Activated naive CD4-positive, alpha-beta T cell treated with anti-CD3 and anti-CD28 coated beads, Interleukin-2, amount 50 U/mL, for 16 hours (primary cell): ENCODE measurements around the gene FLT1.

Source experiments
- DNase-seq: peaks from one replicate; pipeline ENCODE4 v3.0.0-alpha.2; 2020

Gene FLT1, protein sequence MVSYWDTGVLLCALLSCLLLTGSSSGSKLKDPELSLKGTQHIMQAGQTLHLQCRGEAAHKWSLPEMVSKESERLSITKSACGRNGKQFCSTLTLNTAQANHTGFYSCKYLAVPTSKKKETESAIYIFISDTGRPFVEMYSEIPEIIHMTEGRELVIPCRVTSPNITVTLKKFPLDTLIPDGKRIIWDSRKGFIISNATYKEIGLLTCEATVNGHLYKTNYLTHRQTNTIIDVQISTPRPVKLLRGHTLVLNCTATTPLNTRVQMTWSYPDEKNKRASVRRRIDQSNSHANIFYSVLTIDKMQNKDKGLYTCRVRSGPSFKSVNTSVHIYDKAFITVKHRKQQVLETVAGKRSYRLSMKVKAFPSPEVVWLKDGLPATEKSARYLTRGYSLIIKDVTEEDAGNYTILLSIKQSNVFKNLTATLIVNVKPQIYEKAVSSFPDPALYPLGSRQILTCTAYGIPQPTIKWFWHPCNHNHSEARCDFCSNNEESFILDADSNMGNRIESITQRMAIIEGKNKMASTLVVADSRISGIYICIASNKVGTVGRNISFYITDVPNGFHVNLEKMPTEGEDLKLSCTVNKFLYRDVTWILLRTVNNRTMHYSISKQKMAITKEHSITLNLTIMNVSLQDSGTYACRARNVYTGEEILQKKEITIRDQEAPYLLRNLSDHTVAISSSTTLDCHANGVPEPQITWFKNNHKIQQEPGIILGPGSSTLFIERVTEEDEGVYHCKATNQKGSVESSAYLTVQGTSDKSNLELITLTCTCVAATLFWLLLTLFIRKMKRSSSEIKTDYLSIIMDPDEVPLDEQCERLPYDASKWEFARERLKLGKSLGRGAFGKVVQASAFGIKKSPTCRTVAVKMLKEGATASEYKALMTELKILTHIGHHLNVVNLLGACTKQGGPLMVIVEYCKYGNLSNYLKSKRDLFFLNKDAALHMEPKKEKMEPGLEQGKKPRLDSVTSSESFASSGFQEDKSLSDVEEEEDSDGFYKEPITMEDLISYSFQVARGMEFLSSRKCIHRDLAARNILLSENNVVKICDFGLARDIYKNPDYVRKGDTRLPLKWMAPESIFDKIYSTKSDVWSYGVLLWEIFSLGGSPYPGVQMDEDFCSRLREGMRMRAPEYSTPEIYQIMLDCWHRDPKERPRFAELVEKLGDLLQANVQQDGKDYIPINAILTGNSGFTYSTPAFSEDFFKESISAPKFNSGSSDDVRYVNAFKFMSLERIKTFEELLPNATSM (N-terminal part only)

DNA sequence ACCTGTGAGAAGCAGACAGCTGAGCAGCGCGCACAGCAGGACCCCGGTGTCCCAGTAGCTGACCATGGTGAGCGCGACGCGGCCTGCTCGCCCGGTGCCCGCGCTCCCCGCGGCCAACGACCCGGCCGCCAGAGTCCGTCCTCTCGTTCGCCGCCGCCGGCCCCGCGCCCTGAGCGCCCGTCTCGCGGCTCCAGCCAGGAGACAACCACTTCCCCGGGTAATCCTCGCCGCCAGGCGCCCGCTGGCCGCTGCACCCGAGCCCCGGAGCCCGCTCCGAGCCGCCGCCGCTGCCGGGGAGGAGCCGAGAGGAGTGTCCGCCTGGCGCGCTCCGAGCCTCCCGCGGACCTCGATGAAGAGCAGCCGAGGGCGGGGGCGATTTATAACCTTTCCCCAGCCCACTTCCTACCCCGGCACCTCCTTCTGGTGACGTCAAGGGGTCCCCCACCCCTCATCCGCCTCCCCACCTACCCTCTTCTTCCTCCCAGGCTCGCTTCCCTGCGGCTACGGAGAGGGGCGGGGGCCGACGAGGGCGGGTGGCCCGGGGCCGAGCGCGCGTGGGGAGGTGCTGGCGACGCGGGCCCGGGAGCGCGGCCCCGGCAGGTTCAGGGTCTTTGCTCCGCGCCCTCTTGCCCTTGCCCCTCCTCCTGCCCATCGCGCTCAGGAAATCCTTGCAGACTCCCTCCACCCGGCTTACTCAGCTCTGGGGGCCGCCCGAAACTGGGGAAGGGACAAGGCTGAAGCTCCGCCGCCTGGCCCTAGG lies at the start of gene FLT1:
Gene FLT1 (minus strand): TSS at position 351 of the 760 bp plus-strand sequence. CDS start 285 bp downstream, at position 66.
- peak; percentile 24 for DNase-seq

DNA sequence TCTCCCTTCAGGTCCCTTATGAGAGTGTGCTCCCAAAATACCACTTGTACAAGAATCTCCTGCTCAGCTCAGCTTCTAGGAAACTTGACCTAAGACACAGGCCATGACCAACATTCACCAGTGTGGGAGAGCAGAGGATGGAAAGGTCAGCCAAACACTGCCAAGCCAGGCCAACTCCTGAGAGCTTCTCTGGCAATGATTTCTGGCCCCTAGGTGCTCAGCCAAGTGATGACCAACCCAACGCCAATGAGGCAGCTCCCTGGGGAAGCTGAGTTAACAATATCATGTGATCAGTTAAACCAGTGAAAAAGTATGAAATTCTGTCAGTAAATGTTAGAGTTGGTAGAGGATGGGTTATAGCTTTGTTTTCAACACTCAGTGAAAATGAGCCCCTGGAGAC lies 49.1 kb upstream of the FLT1 start:
- no peak for DNase-seq

DNA sequence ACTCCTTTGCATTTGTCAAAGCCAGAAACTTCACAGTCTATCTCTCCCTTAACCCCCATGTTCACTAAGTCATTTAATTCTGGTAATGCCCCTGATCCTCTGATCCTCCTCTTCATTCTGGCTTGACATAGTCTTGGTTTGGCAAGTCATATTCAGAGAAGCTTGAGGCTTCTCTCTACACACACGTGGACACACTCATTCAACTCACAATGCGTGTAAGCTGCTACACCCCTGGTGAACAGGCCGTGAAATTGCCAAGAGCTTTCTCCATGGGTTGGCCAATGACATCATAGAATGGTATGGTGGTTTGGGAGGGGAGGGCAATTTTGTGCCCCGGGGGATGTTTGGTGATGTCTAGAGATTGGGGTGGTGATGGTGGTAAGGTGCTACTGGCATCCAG lies 47.9 kb upstream of the FLT1 start:
- no peak for DNase-seq

DNA sequence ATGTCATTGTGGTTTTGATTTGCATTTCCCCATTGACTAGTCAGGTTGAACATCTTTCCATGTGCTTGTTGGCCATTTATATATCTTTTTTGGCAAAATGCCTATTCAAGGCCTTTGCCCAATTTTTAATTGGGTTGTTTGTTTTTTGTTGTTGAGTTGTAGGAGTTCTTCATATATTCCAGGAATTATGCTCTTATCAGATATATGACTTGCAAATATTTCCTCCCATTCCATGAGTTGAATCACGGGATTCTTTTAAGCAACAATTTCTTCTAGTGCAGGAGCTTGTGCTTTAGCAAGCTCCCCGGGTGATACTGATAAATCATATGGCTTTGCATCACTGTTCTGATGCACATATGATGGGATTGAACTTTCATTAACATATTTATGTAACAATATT lies 47.0 kb upstream of the FLT1 start:
- DNase-seq, result no peak

DNA sequence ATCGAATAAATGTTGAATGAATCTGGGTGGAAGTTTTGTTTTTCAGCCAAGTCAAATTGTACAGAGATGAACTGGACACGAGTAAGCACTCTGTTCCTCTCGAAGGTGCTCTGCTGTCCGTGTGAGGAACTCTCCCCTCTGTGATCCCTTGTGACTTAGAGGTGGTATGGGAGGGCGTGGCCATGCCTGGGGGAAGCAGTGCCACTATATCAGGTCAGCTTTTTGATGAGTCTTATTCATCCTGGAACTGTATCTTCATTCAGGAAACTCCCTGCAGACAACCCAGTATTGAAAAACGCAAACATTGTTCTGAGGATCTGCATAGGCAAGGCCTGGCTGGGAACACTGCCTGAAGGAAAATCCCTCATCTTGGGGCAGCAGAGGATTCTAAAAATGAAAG lies 45.7 kb upstream of the FLT1 start:
- DNase-seq, result no peak

DNA sequence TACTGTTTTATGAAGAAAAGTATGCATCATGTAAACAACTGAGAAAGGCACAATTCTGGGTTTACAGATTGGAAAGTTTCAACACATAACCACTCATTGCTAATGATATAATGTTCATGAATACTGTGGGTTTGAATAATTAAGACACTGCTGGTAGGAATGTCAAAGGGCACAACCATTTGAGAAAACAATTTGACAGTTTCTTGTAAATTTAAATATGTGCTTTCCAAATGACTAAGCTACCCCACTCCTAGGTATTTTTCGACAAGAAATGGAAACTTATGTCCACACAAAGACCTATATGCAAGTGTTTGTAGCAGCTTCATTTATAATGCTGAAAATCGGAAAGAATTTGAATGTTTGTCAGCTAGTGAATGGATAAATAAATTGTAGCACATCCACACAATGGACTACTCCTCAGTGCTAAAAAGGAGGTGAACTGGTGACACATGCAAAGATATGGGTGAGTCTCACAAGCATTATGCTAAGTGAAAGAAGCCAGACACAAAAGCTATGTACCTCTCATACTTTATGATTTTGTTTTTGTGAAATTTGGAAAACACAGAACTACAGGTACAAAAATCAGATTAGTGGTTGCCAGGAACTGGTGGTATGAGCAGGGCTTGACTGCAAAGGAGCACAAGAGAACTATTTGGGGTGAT lies 44.8 kb upstream of the FLT1 start:
- DNase-seq, result no peak

DNA sequence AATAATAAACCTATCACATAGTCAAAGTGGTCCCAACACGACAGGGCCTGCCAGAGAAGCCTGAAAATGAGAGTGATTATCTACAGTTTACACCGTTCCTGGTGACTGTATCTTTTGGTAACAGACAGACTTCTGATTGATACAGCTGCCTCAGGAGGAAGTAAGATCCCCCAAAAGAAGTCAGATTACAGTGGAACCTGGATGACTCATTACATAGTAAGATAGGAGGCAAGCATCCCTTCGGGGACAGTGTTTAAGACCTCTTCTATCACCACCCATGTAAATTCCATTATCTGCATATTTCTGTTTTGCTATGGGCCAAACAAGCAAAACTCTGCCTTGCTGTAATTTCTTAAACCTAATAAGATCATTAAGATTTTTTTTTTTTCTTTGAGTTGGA lies 44.0 kb upstream of the FLT1 start:
- no peak for DNase-seq

DNA sequence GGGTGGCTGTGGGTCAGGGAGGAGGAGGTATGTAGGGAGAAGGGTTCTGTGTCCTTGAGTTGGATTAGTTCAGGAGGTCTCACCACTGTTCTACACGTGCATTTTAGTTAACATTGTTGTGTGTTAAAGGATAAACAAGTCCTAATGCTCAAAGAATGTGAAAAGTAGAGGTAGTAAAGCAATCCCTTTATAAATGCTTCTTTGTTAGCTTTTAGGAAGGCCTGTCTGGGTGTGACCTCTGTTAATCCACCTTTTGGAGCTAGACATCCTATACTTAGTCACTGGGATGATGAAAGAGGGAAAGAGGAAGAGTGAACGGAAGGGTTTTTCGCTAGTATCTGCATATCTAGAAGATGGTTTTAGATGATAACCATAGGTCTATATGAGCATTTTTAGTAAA lies 42.2 kb upstream of the FLT1 start:
- DNase-seq, result no peak

DNA sequence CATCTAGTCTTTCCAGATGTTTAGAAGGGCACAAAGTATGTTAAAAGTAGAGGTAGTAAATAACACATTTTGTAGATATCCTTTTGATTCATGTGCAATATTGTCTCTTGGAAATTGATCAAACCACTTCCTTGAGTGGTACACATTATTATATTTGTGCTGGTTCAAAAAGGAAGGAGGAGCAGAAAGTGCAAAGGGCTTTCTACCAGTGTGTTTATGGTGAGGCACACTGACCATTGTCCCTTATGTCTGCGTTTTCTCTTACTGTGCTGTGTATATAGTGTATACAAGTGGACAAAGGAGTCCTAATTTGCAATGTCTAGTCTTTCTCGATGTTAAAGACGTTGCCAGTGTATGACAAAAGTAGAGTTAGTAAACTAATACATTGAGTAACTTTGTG lies 41.4 kb upstream of the FLT1 start:
- DNase-seq, result no peak

DNA sequence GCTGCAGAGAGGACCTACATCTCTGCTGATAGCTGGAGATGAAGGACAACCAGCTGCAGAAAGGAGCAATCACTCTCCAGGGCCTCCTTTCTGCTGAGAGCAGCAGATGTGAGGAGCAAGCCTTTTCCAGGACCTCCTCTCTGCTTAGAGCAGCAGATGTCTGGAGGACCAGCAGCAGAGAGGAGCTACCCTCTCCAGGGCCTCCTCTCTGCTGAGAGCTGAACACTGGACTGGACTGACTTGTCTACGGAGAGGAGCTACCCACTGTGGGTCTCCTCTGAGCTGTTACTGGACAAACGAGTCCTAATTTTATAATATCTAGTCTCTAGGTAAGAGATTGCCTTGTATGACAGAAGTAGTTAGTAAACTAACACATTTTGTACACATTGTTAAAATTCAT lies 40.8 kb upstream of the FLT1 start:
- no peak for DNase-seq

DNA sequence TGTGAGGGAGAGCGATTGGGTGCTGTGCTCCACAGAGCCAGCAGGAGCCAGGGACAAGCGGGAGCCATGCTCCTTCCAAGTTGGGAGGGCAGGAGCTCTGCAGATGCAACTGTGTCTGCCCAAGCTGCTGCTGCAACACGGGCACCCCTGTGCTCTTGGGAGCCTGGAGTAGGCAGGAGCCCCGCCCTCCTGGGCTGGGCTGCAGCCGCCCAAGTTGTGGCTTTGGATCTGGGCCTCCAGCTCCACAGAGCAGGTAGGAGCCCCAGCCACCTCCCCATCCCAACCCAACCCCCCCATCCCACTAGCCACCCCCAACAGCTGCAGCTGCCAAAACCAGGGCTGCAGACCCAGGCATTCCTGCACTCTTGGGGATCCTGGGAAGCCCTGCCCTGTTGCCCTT lies 39.9 kb upstream of the FLT1 start:
- no peak for DNase-seq

DNA sequence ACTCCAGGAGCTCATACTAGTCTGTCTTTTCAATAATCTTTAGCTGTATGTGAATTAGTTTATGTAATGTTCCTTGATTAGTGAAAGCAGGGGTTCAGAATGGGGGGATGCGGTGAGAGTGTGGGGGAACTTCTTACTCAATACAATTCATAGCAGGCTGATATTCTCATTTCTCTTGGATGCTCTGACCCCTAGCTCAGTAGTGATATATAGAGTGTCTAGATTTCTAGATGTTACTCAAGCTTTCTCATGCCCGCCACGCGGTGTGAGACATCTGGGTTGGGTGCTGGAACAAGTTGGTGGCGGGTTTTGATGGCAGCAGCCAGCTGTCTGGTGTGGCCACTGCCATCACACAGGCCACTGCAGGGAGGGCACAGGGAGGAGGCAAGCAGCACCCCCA lies 39.3 kb upstream of the FLT1 start:
- no peak for DNase-seq

DNA sequence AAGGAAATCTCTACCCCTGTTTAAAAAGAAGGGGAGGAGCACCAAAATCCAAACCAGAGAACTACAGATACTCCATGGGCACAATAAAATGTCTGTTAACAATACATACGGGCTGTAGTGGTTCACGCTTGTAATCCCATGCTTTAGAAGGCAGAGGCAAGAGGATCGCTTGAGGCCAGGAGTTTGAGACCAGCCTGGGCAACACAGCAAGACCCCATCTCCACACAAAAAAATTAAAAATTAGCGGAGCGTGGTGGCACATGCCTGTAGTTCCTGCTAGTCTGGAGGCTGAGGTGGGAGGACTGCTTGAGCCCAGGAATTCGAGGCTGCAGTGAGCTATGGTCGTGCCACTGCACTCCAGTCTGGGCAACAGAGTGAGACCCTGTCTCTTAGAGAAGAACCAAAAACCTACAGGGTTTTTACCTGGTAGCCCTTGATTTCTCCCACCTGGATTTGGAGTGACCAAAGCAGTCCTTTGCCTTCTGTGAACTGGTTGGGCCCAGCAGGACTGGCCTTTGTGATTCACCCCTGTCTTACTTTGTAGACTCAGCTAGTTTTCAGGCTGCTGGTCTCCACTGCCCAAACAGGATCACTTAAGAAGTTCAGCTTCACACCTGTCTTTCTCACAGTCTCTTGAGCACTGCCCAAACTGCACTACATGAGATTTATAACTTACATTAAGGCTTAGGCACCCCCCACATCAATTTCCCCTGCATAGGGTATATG lies 38.7 kb upstream of the FLT1 start:
- no peak for DNase-seq

DNA sequence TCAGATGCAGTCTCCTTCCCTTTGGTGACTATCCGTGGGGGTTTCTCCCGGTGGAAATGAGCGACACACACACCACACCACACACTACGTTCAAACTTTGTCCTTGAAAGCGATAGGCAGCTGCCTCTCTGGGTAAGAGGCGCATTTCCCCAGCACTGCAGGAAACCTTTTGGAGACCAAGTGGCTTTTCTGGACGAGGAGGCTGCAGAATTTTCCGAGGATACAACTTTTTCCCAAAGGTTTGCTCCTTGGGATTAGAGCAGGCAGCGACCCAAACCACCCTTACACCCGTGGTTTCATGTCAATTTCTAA lies 38.2 kb upstream of the FLT1 start:
- DNase-seq, result no peak

DNA sequence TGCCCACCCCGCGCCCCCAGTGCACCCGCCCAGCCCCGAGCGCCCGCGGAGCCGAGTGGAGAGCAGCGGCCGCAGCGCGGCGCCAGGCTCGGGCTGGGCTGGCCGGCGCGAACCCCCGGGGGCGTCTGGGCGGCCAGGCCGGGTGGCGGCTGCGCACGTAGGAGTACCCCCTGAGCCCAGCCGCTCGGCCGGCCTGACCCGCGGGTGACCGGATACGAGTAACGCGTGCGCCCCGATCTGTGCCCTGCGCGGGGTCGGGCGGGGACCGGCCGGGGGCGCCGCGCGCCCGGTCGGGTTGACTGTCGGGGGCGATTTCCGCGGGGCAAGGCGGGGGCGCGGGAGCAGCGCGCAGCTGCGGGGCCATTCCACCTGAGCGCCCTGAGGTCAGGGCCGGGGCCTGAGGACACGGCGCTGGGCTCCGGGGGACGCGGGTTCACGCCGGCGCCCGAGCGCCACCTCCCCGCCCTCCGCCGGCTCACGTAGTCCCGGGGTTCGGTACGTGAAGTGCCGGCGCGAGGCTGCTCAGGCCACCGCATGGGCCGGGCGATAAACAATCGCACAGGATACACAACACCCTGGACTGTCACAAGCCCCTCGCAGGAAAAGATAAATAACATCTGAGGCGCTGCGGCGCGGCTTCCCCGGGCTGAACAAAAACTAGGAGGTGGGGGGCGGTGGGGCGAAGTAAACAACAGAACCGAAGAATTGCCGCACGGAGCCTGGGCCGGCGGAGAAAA lies 37.6 kb upstream of the FLT1 start:
- no peak for DNase-seq

DNA sequence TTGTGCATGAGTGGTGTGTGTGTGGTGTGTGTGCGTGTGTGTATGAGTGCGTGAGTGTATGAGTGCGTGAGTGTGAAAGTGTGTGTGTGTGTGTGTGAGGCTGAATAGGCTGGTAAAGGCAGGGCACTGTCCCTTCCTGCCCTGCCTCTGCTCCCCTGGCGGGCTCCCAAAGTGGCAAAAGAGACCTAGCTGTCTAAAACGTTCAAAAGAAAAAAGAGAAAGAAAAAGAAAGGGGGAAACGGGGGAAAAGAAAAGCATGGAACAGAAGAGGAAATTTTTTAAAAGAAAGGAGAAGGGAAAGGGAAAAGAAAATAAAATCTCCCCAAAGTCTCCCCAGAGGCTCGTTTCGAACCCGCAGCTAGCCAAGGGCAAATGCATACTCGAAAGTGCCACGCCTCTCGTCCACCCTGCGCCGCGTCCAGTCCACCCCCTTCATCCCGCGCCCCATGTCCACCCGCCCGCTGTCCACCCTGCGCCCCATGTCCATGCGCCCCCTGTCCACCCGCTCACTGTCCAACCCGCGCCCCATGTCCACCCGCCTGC lies 37.0 kb upstream of the FLT1 start:
- DNase-seq, result no peak

DNA sequence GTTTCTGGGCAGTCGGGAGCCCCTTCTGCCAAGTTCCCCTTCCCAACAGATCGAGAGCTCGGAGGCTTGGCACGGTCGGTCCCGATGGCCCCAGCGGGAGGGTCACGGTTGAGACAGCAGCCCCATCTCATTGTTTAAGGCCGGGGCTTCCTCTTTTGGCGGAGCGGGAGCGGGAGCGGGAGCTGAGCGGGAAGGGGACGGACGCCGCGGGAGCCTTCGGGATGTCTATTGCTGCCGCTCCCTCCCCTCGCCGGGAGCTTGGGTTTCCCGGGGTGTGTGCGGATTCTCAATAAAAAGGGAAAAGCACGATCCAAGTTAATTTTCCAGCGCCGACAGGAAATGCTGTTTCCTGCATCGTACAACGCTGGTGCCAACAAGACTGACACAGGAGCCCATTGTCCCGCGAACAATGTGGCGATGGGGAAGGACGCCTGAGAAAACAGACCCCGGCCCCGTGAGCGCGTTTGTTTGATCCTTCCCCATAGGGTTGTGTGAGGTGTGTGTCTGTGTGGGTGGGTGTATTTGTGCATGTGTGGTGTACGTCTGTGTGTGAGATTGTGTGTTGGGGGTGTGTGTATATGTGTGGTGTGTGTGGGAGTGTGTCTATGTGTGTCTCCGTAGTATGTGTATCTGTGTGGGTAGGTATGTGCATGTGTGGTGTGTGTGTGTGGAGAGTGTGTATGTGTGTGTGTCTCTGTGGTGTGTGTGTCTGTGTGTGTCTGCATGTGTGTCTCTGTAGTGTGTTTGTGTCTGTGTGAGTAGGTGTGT lies 36.3 kb upstream of the FLT1 start:
- DNase-seq, result no peak

DNA sequence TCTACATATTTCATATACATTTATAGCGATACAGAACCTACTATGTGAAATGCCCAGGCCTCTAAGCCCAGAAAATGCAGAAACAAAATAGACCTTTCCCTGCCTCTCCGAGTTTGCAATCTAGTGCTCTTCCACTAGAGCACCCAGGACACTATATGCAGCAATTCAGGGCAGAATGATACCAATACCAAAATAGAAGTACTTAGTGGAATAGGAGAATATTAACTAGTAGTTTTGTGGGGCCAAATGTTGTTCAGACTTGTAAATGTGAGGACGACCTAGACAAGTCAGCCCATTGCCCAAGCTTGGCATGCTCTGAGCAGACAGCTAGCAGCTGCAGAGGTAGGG lies 35.8 kb upstream of the FLT1 start:
- DNase-seq, result no peak

DNA sequence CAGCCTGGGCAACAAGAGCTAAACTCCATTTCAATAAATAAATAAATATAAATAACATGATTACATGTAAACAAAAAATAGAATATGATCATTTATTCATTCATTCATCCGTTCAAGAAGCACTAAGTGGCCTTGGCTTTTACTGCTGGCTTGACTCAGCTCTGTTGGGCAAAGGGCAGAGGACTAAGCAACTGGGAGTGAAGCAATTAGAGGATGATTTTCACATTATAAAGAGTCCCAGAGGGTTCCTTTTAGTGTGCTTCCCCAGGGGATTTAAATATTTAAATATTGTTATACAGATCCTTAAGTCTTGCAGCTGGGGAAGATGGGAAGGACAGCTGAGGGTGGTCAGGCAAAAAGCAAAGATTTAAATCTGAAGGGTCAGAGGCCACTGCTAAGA lies 34.9 kb upstream of the FLT1 start:
- no peak for DNase-seq

DNA sequence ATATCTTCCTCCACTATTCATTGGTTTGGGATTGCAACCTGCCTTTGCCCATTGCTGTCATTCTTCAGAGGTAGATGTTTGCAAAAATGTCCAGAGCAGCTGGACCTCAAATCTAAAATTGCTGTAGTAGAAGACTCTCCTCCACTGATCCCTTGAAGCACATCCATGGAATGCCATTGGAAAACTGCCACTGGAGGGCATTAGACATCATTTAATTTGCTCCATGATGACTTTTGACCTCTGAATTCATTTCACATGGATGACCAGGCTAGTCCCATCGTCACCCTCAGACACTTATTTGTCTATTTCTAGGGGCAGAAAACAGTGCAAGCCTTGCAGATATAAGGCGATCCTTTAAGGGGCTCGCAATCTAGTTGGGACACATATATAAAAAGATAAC lies 33.9 kb upstream of the FLT1 start:
- no peak for DNase-seq
